Natural killer cell treated with Interleukin-12 subunit alpha and Interleukin-12 subunit beta and Interleukin-15 and Interleukin-18, amount 100 ng/mL, for 72 hours (primary cell): ENCODE measurements around the gene CDH13. TPM values are rescaled to one million over a fixed set of nuclear protein-coding genes. Genes with fewer than 3 reads are reported as not detected.

Experiments
- ATAC-seq, 2 donors: fragments of 150-1000 bp; cut with Tn5 transposase in 1 of 2; sonication (Bioruptor Pico), chemical (Tn5 transposase) in 1 of 2; 2 replicates each; pipeline ENCODE4 v1.10.0; 2021
- DNase-seq: peaks from one replicate; pipeline ENCODE4 v3.0.0; 2022; ENCODE audit warnings: low spot score
- H3K27ac Mint-ChIP-seq, 2 donors: 1 replicate in 1 of 2; 2 replicates in 1 of 2; pipeline ENCODE4 v1.8.0; 2022; ENCODE audit warnings: mixed read lengths in 2 of 2, mild to moderate bottlenecking in 1 of 2, moderate library complexity in 1 of 2
- H3K27me3 Mint-ChIP-seq, 2 donors: 1 replicate in 1 of 2; 2 replicates in 1 of 2; pipeline ENCODE4 v1.8.0; 2022; ENCODE audit warnings: mixed read lengths in 2 of 2
- H3K36me3 Mint-ChIP-seq: one replicate; pipeline ENCODE4 v1.8.0; 2022; ENCODE audit warnings: mixed read lengths
- H3K4me1 Mint-ChIP-seq, 2 donors: 1 replicate in 1 of 2; 2 replicates in 1 of 2; pipeline ENCODE4 v1.8.0; 2022; ENCODE audit warnings: low read depth in 2 of 2, mixed read lengths in 2 of 2, mild to moderate bottlenecking in 1 of 2
- H3K4me3 Mint-ChIP-seq: one replicate; pipeline ENCODE4 v1.8.0; 2022; ENCODE audit warnings: mixed read lengths
- H3K9me3 Mint-ChIP-seq: 2 replicates; pipeline ENCODE4 v1.8.0; 2022; ENCODE audit warnings: mixed read lengths
- total RNA-seq, 2 donors: library from RNA; stranded (reverse); gene quantifications; one replicate each; pipeline ENCODE4 v1.2.3, GENCODE V29; 2022

Gene CDH13
- total RNA-seq, 2 donors from 2014 or later: not detected

DNA sequence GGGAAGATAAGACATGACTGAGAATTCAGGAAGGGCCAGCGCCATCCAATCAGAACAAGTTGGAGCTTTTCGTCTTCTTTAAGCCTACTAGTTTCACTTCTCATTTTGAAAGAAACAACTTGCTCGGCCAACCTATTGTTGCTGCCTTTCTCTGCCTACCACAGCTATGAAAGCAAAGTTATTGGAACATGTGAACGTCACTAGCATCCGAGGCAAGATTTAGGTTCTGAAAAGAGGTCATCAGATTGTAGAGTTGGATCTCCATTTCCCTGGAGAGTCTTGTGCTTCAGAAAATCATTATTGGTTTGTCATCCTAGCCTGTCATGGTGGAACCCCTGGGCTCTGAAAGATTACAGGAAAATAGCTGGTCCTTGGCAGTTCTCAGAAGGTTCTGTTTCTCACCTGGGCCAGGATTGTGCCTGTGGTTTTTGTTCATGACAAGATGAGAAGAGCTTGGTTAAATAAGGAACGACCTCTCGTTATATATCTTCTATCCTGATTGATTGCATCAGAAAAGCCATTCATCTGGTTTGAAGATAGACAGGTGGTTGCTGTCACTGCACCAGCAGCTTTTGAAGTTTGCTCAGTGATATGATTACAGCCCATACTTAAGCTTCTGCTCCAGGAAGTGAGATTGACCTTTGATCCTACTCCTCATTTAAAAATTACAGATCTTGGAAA is 25.3 kb downstream of the CDH13 start:
- H3K36me3 Mint-ChIP-seq: no peaks in the 10 kb centered on the region
- peaks cover 26 to 63% of the 10 kb centered on the region in 2 donors for H3K4me1 Mint-ChIP-seq
- peak overlapping the region; percentile 76 for H3K4me3 Mint-ChIP-seq
- peak overlapping the region; percentile 85 to 93 for H3K27ac Mint-ChIP-seq
- DNase-seq (no peak), ATAC-seq (no peak)
- H3K9me3 Mint-ChIP-seq: peaks cover 3% of the 10 kb centered on the region
- H3K27me3 Mint-ChIP-seq: peaks cover 7 to 11% of the 10 kb centered on the region in 2 donors

DNA sequence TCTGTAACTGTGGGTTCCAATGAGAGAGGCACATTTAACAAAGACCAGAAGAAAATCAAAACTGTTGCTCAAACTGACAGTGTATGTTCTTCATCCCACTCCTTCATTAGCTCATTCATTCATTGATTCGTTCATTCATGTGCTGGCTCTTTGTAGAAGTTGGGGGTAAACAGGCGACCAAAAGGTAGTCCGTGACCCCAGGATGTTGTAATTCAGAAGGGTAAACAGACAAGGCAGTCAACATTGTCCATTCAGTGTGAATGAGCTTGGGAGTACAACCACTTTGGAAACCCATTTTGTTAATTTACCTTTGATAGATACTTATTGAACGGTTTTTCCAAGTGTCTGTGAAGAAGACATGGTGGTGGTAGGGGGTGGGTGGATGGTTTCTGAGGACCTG is 26.1 kb downstream of the CDH13 start:
- Mint-ChIP-seq H3K36me3 (no peaks in the 10 kb centered on the region), H3K9me3 (peaks cover 3% of the 10 kb centered on the region), H3K4me3 (peak overlapping the region; percentile 76), H3K27me3 (peaks cover 5 to 11% of the 10 kb centered on the region in 2 donors), H3K4me1 (peaks cover 27 to 66% of the 10 kb centered on the region in 2 donors), H3K27ac (peak overlapping the region; percentile 85 to 93)
- no peak for DNase-seq
- no peak for ATAC-seq

GRCh38 chr16:82653550-82654511 is 27.1 kb downstream of the CDH13 start:
- peak; percentile 67 for DNase-seq
- peak overlapping the region; percentile 85 to 93 for H3K27ac Mint-ChIP-seq
- peak overlapping the region; percentile 72 for H3K4me3 Mint-ChIP-seq
- H3K9me3 Mint-ChIP-seq: peaks cover 3% of the 10 kb centered on the region
- H3K4me1 Mint-ChIP-seq: peaks cover 32 to 66% of the 10 kb centered on the region in 2 donors
- peak; percentile 81 to 84 for ATAC-seq
- peaks cover 5 to 7% of the 10 kb centered on the region in 2 donors for H3K27me3 Mint-ChIP-seq
- H3K36me3 Mint-ChIP-seq: no peaks in the 10 kb centered on the region

DNA sequence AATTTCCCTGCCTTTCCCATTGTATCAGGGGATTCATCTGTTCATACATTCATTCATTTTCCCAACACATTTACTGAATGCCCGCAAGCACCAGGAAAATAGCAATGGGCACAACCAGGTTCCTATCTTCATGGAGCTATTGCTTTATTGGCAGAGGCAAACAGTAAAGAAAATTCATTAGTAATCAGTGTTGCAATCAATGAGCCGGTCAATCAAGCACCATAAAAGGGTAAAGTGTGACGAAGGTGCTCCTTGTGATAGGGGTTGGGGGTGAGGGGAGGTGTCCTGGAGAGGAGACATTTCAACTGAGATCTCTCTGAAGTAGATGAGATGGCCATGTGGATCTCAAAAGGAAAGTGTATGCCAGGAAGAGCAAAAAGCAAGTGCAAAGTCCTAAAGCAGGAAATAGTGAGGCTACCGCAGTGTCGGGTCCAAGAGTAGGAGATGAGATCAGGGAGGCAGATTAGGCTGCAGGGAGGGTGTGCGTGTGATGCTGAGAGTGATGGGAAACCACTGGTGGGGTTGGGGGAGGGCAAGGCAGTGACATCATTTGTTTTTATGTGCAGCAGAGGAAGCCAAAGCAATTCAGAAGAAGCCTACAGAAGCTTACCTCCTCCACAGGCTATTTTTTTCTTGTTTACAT is 28.4 kb downstream of the CDH13 start:
- no peaks in the 10 kb centered on the region for H3K9me3 Mint-ChIP-seq
- H3K4me1 Mint-ChIP-seq: peaks cover 42 to 73% of the 10 kb centered on the region in 2 donors
- ATAC-seq (peak; percentile 85 to 90), DNase-seq (peak; percentile 70)
- H3K27ac Mint-ChIP-seq: peak overlapping the region; percentile 85 to 93
- H3K27me3 Mint-ChIP-seq: peaks cover 0 to 8% of the 10 kb centered on the region in 2 donors
- no peaks in the 10 kb centered on the region for H3K36me3 Mint-ChIP-seq
- H3K4me3 Mint-ChIP-seq: peak overlapping the region; percentile 72

DNA sequence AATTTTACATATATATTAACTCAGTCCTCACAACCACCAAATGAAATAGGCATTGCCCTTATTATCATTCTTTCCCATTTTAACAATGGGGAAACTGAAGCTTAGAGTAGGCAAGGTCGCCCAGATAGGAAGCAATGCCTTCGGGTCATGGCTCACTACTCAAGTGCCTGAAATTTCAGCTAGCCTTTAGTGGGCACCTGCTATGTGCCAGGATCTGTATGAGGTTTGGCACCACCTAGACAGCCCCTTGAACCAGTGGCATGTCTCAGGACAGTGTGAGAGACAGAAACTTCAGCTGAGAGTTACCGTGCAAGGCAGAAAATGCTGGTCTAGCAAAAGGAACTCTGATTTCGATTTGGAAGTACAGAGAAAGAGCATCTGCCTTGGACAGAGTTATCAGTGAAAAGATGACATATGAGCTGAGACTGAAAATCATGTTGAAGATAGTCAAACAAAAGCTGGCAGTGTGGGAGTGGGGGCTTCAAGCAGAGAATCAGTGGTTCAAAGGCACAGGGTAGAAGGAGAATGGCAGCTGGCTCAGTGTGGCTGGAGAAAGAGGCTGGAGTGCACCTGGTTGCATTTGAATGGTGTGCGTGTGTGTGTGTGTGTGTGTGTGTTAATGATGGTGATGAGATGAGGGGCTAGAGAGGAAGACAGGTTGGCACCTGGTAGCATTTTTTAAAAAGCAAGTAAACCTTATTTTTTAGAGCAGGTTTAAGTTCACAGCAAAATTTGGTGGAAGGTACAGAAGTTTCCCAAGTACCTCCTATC is 29.1 kb downstream of the CDH13 start:
- Mint-ChIP-seq H3K36me3 (no peaks in the 10 kb centered on the region), H3K27me3 (peaks cover 0 to 9% of the 10 kb centered on the region in 2 donors), H3K4me3 (peak overlapping the region; percentile 72), H3K4me1 (peaks cover 44 to 76% of the 10 kb centered on the region in 2 donors), H3K9me3 (no peaks in the 10 kb centered on the region), H3K27ac (peak overlapping the region; percentile 85 to 93)
- ATAC-seq (no peak), DNase-seq (no peak)

DNA sequence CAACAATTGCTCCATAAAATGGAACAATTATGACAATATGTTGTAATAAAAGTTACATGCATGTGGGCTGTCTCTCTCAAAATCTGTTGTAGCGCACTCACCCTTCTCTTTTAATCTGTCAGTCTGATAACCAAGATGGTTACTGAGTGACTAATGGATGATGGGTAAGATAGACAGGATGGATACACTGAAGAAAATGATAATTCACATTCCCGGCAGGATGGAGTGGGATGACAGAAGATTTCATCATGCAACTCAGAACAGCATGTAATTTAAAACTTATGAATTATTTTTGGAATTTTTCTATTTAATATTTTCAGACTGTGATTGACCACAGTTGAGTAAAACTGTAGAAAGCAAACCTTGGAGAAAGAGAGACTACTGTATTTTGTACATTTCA is 30.5 kb downstream of the CDH13 start:
- Mint-ChIP-seq H3K9me3 (no peaks in the 10 kb centered on the region), H3K36me3 (no peaks in the 10 kb centered on the region), H3K27ac (no peak overlapping the region), H3K27me3 (peaks cover 5 to 17% of the 10 kb centered on the region in 2 donors), H3K4me3 (no peak overlapping the region), H3K4me1 (peaks cover 44 to 66% of the 10 kb centered on the region in 2 donors)
- DNase-seq: no peak
- no peak for ATAC-seq

GRCh38 chr16:82657786-82658185 is 31.0 kb downstream of the CDH13 start:
- no peaks in the 10 kb centered on the region for H3K36me3 Mint-ChIP-seq

DNA sequence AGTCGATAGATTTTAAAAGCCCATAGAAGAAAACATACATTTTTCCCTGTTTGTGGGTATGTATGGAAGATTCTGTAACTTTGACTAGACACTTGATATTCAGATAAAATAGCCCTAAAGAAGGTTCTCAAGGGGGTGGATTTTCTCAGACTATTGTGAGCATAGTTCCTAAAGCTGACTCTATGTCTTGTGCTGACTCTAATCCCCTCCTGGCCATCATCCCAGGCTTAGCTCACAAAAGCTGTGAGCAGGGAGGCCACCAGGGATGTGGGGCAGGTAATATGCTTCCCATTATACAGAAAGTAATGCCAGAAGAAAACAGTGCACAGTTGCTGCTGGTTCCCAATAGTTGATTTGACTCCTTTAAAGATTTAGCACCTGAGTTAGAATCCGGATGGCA is 32.0 kb downstream of the CDH13 start:
- no peak overlapping the region for H3K4me3 Mint-ChIP-seq
- no peaks in the 10 kb centered on the region for H3K36me3 Mint-ChIP-seq
- peak overlapping the region in 1 of 2 donors; percentile 64 for H3K27ac Mint-ChIP-seq
- ATAC-seq (no peak), DNase-seq (no peak)
- H3K9me3 Mint-ChIP-seq: no peaks in the 10 kb centered on the region
- H3K4me1 Mint-ChIP-seq: peaks cover 37 to 52% of the 10 kb centered on the region in 2 donors
- H3K27me3 Mint-ChIP-seq: peaks cover 12 to 23% of the 10 kb centered on the region in 2 donors

More at GRCh38 chr16:82657786-82658185, 31.0 kb downstream of the CDH13 start:
- ATAC-seq (no peak), DNase-seq (no peak)
- H3K9me3 Mint-ChIP-seq: no peaks in the 10 kb centered on the region
- H3K27me3 Mint-ChIP-seq: peaks cover 5 to 18% of the 10 kb centered on the region in 2 donors
- H3K27ac Mint-ChIP-seq: no peak overlapping the region
- H3K4me1 Mint-ChIP-seq: peaks cover 44 to 61% of the 10 kb centered on the region in 2 donors
- no peak overlapping the region for H3K4me3 Mint-ChIP-seq

- H3K9me3 Mint-ChIP-seq: no peaks in the 10 kb centered on the region
- peak overlapping the region; percentile 15 to 64 for H3K27ac Mint-ChIP-seq
- no peaks in the 10 kb centered on the region for H3K36me3 Mint-ChIP-seq
- DNase-seq: no peak
- peak overlapping the region; percentile 10 for H3K4me3 Mint-ChIP-seq
- peaks cover 31 to 39% of the 10 kb centered on the region in 2 donors for H3K4me1 Mint-ChIP-seq
- ATAC-seq: no peak
- H3K27me3 Mint-ChIP-seq: peaks cover 13 to 24% of the 10 kb centered on the region in 2 donors
These were observed 33.4 kb downstream of the CDH13 start for GRCh38 chr16:82660075-82660645.

- Mint-ChIP-seq H3K9me3 (no peaks in the 10 kb centered on the region), H3K4me1 (peaks cover 25 to 32% of the 10 kb centered on the region in 2 donors), H3K27me3 (peaks cover 13 to 25% of the 10 kb centered on the region in 2 donors), H3K27ac (no peak overlapping the region), H3K4me3 (no peak overlapping the region), H3K36me3 (no peaks in the 10 kb centered on the region)
- no peak for DNase-seq
- no peak for ATAC-seq
These were observed 34.2 kb downstream of the CDH13 start for GRCh38 chr16:82660966-82661365.

GRCh38 chr16:82664181-82664580 is 37.4 kb downstream of the CDH13 start:
- DNase-seq: no peak
- no peaks in the 10 kb centered on the region for H3K36me3 Mint-ChIP-seq
- H3K4me3 Mint-ChIP-seq: no peak overlapping the region
- ATAC-seq: no peak
- H3K9me3 Mint-ChIP-seq: no peaks in the 10 kb centered on the region
- H3K27me3 Mint-ChIP-seq: peaks cover 13 to 27% of the 10 kb centered on the region in 2 donors
- peaks cover 9 to 12% of the 10 kb centered on the region in 2 donors for H3K4me1 Mint-ChIP-seq
- no peak overlapping the region for H3K27ac Mint-ChIP-seq

DNA sequence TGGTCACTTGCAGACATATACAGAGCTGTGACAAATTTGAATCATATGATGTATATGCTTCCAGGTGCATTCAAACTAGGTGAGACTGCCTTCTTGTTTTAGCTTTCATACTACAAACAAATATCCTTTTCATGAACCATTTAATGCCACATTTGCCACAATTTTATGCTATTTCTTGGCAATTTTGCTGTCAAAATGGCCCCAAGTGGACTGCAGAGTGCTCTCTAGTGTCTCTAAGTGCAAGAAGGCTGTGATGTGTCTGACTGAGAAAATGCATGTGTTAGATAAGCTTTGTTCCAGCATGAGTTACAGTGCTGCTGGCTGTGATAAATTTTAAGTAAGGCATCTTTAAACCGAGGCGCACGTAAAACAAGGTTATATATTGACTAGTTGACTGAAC is 38.3 kb downstream of the CDH13 start:
- DNase-seq: no peak

More for the DNA sequence above, 38.3 kb downstream of the CDH13 start:
- Mint-ChIP-seq H3K27me3 (peaks cover 13 to 23% of the 10 kb centered on the region in 2 donors), H3K36me3 (no peaks in the 10 kb centered on the region), H3K4me1 (peaks cover 4 to 5% of the 10 kb centered on the region in 2 donors), H3K4me3 (no peak overlapping the region), H3K27ac (no peak overlapping the region), H3K9me3 (no peaks in the 10 kb centered on the region)
- no peak for ATAC-seq
